HG03439 (cell line): ENCODE results near the gene XRN2.
"Not testable (repeated sequence)": the region's sequence is repeated elsewhere in the genome, so short reads cannot be mapped to it uniquely, and the experiment has no call there.

Experiments used
- ATAC-seq: cut with Tn5 transposase; IDR thresholded peaks from one replicate; pipeline ENCODE4 v1.9.1; 2021; ENCODE audit warnings: mild to moderate bottlenecking, moderate library complexity; ENCODE audit not compliant: unreplicated experiment

XRN2 gene

DNA sequence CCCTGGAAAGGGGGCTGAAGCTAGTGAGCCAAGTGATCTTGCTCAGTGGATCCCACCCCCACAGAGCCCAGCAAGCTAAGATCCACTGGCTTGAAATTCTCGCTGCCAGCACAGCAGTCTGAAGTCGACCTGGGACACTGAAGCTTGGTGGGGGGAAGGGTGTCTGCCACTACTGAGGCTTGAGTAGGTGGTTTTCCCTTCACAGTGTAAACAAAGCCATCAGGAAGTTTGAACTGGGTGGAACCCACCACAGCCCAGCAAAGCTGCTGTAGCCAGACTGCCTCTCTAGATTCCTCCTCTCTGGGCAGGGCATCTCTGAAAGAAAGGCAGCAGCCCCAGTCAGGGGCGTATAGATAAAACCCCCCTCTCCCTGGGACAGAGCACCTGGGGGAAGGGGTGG, 110.9 kb downstream of the XRN2 start:
- not testable (repeated sequence) for ATAC-seq

DNA sequence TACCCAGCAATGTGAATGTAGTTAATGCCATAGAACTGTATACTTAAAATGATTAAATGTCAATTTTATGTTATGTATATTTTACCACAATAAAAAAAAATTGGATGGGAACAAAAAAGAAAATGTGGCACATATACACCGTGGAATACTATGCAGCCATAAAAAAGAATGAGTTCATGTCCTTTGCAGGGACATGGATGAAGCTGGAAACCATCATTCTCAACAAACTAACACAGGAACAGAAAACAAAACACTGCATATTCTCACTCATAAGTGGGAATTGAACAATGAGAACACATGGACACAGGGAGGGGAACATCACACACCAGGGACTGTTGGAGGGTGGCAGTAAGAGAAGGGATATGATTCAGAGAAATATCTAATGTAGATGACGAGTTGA, 116.0 kb downstream of the XRN2 start:
- ATAC-seq: not testable (repeated sequence)

DNA sequence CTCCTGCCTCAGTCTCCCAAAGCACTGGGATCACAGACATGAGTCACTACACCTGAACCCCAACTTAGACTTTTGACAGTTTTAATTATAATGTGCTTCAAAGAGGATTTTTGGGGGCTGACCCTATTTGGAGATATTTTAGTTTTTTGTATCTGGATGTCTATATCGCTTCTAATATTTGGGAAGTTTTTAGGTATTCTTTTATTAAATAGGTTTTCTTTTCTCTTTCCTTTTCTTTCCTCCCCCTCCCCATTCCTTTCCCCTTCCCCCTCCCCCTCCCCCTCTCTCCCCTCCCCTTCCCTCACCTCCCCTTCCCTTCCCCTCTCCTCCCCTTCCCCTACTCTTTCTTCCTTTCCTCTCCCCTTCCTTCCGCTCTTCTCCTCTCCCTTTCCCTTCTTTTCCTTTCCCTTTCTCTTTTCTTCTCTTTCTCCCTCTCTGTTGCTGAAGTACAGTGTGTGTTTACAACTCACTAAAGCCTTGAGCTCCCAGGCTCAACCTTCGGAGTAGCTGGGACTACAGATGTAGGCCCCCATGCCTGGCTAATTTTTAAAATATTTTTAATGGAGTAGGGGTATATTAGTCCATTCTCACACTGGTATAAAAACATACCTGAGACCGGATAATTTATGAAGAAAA, 118.6 kb downstream of the XRN2 start:
- ATAC-seq: no peak

DNA sequence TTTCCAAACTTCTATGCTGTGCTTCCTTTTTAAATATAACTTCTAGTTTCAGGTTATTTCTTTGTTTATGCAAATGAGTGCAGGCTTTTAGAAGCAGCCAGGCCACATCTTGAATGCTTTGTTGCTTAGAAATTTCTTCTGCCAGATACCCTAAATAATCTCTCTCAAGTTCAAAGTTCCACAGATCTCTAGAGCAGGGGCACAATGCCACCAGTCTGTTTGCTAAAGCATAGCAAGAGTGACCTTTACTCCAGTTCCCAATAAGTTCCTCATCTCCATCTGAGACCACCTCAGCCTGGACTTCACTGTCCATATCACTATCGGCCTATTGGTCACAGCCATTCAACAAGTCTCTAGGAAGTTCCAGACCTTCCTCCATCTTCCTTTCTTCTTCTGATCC, 120.6 kb downstream of the XRN2 start:
- ATAC-seq: not testable (repeated sequence)

DNA sequence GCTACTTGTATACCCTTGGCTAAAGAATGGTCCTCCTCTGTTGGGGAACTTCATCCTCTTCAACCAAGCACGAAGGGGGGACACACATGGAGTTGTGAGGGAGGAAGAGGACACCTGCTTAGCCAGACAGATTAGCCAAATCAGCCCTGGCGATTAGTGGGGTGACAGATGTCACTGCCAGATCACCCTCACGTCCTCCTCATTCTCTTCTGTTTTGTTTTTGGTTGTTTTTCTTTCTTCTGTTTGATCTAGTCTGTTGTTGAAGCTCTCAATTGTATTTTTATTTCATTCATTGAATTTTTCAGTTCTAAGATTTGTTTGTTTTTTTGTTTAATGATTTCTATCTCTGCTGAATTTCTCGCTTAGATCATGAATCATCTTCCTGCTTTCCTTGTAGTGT, 121.7 kb downstream of the XRN2 start:
- no peak for ATAC-seq

DNA sequence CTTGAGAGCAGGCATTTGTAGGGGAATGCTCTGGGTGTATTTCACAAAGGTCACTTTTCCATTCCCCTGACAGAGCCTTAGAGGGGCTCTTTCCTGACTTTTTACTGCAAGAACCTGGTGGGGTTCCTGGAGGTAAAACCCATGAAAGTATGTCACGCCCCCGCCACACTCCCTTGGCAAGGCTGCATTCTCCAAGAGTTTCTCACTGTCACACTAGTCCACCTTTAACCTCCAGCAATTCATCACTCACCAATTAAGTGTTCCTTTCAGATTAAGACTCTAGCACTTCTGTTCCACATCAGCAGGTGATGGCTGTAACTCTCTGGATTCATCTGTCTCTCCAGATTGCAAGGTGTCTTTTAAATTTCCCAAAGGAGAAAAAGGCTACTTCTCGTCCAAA, 126.9 kb downstream of the XRN2 start:
- no peak for ATAC-seq

DNA sequence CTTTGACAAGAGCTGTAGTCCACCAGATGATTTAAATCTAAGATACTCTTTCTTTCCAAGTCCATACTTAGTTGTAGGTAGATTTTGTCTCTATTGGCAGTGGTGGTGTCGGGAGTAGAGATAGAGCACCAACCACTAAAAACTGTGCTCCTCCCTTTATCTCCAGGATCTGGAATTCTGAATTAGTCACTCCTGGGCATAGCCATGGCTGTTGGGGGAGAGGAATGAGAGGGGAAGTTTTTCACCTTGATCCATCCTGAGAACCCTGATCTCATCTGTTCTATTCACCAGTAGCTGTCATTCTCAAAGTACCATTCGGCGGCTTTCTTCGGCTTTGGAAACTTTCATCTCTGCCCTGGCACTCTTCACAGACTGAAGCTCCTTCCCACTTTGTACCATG, 129.8 kb downstream of the XRN2 start:
- no peak for ATAC-seq

DNA sequence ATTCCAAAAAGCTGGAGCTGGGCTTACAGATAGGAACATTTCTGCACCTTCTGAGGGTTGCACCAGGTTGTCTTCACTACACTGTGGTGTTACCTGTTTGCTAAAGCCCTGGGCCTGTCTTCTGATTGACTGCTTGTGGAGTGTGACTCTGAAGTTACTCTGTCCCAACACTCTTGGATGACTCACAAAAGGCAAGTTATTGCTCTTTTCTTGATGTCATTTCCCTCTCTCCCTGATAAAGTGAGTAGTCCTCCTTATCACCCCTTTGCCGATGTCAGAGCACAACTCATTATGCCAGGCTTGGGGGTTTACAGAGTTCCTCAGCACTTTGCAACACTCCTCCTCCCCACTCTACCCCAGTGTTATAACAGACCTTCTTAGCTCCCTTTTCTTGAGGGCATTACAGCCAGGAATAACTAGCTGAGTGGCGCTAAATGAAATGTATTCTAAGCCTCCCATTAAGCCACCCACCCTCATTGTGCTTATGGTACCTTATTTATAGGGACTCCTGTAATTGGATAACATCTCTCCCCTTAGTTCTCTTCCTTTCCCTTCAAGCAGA, 130.3 kb downstream of the XRN2 start:
- no peak for ATAC-seq

DNA sequence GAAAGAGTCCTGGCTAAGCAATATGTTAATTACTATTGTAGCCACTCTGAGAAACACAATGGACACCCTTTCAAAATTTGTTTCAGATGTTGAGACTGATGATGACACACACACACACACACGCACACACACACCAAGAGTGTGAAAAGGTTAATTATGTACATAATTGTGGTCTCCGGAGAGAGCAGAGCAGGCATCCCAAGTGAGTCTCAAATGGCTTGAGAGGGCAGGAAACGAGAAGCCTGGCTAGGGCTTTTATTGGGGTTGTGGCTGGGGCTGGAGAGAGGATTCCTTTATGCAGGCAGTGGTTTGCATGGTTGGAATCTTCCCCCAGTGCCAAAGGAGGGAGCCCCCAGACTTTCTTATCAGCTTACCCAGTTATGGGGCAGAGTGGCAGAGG, 132.4 kb downstream of the XRN2 start:
- ATAC-seq: no peak

DNA sequence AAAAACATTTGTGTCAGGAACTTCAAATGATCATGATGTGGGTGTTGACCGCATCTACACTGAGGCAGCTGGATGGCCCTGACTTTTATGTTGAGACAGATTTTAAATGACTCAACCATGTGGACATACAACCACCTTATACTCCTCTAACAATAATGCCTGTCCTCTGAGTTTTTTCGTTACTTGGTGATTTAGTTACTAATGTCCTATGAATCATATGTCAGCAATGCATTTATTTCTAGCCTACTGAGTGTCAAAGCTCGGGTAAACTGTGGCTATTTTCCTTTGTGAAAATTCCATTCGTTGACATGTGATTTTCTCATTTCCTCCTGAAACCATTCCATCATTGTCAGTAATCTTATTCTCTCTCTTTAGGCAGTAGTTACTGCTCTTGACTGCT, 133.1 kb downstream of the XRN2 start:
- ATAC-seq: no peak

DNA sequence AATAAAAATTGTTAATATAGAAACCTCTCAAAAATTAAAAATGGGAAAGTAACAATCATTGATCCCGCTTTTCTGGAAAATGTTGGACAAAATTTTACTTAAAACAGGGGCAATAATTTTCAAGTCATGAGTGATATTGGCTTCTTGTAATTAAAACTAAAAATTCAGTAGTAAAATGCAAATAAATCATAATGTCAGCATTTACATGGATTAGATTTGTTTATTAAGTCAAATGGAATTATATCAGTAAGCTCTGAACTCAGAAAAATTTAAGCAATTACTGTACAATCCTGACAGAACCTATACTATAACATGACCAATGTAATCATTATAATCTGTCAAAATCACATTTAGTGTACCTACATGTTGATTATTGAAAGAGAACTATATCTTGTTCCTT, 134.1 kb downstream of the XRN2 start:
- no peak for ATAC-seq

DNA sequence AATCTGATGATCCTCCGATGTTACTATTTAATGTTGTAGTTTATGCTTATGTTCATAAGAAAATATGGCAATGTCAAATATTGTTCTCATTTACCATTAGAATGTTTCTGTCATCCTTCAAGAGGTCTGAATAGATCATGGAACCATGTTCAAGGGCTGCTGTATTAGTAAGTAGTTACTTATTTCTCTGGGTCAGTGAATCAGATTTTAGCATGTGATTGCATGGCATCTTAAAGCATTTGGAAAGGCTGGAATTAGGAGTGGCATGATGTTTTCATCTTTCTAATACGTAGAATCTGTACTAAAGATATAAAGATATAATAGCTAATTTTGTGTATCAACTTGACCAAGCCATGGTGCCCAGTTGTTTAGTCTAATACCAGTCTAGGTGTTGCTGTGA, 134.7 kb downstream of the XRN2 start:
- no peak for ATAC-seq
